ENCODE measurements around the gene C16orf90.

Gene C16orf90

GRCh38 chr16:3498988-3499387 is 3.7 kb upstream of the C16orf90 start:
- no peak for TF ChIP-seq POLR2A (IDR thresholded peaks at IDR 0.05; ENCODE audit: low read depth, low read length)
- DNase-seq (ENCODE audit: insufficient read length, low spot score) (no peak), FAIRE-seq (no peak)

DNA sequence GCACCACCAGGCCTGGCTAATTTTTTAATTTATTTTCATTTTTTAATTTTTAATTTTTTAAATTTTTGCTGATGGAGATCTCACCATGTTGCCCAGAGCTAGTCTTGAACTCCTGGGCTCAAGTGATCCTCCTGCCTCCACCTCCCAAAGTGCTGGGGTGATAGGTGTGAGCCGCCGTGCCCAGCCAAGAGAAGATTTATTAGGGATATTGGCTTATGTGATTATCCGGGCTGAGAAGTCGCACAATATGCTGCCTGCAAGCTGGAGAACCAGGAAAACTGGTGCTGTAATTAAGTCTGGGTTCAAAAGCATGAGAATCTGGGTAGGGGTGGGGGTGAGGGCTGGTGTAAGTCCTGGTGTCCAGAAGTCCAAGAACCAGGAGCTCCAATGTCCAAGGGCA is 2.5 kb upstream of the C16orf90 start:
- FAIRE-seq (no peak), DNase-seq (ENCODE audit: insufficient read length, low spot score) (no peak)
- no peak for TF ChIP-seq POLR2A (IDR thresholded peaks at IDR 0.05; ENCODE audit: low read depth, low read length)

DNA sequence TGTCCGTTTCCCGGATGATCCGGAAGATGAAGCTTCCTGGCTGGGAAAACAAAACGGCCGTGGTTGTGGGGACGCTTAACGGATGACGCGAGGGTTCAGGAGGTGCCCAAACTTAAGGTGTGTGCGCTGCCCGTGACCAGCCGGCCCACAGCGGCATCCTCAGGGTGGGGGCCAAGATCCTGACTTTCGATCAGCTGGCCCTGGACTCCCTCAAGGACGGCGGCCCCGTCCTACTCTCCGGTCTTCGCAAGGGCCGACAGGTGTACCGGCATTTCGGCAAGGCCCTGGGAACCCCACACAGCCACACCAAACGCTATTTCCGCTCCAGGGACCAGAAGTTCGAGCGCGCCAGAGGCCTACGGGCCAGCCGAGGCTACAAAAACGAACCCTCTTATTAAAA is 1.1 kb upstream of the C16orf90 start:
- FAIRE-seq (no peak), DNase-seq (ENCODE audit: insufficient read length, low spot score) (no peak)
- no peak for TF ChIP-seq POLR2A (IDR thresholded peaks at IDR 0.05; ENCODE audit: low read depth, low read length)

DNA sequence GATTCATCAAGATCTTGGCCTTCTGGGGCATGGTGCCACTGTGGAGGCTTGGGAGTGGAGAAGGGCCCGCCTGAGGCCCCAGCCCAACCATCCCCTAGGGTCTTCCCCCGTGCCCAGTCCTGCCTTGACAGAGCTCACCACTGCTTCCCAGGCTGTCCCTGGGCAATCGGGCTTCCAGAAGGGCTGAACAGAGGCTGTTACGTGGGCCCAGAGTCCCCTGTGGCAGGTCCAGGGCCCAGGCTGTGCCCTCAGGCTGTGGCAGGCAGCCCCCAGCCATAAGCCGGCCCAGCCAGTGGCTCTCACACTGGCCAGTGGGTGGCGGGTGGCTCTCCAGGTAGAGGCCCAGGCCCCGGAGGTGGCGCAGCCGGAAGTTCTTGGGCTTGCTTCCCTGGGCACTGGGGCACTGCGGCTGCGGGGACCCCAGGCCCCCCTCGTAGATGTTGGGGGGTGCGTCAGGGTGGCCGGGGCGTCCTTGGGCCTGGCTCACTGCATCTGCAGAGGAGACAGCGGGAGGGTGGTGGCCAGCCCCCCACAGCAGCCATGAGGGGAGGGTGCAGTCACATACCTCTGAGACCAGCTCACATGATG is 809 bp downstream of the C16orf90 start:
- FAIRE-seq (no peak), DNase-seq (ENCODE audit: insufficient read length, low spot score) (no peak)
- TF ChIP-seq POLR2A (IDR thresholded peaks at IDR 0.05; ENCODE audit: low read depth, low read length), result no peak

DNA sequence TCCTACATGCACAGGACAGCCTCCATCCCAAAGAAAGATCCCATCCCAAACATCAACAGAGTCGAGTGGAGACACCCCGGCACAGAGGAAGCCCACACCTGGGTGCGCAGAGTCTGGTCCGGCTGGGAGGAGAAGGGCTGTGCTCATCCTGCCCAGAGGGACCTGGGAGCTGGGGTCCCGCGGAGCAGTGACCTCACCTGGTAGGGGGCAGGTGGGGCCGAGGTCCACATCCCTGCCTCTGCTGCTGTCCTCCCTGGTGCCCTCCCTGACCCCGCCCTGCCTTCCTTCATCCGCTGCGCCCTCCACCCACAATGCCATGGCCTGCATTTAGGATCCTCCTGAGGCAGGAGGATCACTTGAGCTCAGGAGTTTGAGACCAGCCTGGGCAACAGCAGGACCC is 2.9 kb downstream of the C16orf90 start:
- no peak for DNase-seq (ENCODE audit: insufficient read length, low spot score)
- FAIRE-seq, result no peak

GRCh38 chr16:3490911-3491629 is 4.2 kb downstream of the C16orf90 start:
- no peak for DNase-seq (ENCODE audit: insufficient read length, low spot score)
- FAIRE-seq, result no peak
- TF ChIP-seq POLR2A (IDR thresholded peaks at IDR 0.05; ENCODE audit: low read depth, low read length), result no peak

More for the DNA sequence above, 2.9 kb downstream of the C16orf90 start:
- no peak for TF ChIP-seq POLR2A (IDR thresholded peaks at IDR 0.05; ENCODE audit: low read depth, low read length)

GRCh38 chr16:3488801-3489200 is 6.5 kb downstream of the C16orf90 start:
- DNase-seq (ENCODE audit: insufficient read length, low spot score) (no peak), FAIRE-seq (no peak)
- TF ChIP-seq POLR2A (IDR thresholded peaks at IDR 0.05; ENCODE audit: low read depth, low read length), result no peak

DNA sequence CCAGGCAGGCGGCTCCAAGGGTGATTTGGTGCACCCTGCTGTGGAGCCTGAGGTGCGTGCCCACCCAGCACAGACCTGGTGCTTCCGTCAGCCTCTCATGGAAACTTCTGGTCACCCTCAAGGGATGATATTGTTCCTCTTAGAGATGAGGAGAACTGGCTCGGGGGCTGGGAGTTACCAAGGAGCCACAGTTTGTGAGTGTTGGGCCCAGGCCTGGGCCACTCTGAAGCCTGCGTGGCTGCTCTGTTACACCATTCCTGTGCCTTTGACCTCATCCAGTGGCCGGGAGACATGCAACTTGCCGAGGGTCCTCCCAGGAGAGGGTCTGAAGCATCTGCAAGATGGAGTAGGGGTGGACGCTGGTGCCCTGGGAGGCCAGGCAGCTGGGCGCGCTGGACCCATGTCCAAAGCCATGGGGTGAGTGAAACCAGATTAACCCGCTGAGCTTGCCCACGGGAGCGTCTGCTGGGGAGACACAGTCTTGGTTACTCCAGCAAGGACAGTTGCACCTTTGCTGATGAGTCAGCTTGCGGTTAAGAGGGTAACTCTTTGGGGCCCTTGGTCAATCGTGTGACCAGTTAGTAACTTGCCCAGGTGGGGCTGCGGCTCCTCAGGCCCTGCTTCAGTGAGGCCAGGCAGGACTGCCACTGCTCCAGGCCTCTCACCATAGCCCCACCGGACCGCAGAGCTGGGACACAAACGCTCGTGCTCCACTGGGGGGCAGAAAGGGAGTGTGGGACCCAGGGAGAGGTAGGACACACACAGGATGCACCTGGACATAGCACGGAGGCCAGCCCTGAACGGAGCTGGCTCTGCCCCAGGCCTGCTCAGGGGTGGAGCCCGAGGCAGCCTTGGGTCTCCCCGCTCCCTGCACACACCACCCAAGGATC is 7.5 kb downstream of the C16orf90 start:
- no peak for TF ChIP-seq POLR2A (IDR thresholded peaks at IDR 0.05; ENCODE audit: low read depth, low read length)
- DNase-seq (ENCODE audit: insufficient read length, low spot score), result no peak
- no peak for FAIRE-seq

GRCh38 chr16:3486506-3487215 is 8.6 kb downstream of the C16orf90 start:
- FAIRE-seq, result no peak
- no peak for TF ChIP-seq POLR2A (IDR thresholded peaks at IDR 0.05; ENCODE audit: low read depth, low read length)
- DNase-seq (ENCODE audit: insufficient read length, low spot score), result no peak

- DNase-seq (ENCODE audit: insufficient read length, low spot score) (no peak), FAIRE-seq (no peak)
- TF ChIP-seq POLR2A (IDR thresholded peaks at IDR 0.05; ENCODE audit: low read depth, low read length), result no peak
These were observed 9.3 kb downstream of the C16orf90 start for GRCh38 chr16:3485821-3486505.

DNA sequence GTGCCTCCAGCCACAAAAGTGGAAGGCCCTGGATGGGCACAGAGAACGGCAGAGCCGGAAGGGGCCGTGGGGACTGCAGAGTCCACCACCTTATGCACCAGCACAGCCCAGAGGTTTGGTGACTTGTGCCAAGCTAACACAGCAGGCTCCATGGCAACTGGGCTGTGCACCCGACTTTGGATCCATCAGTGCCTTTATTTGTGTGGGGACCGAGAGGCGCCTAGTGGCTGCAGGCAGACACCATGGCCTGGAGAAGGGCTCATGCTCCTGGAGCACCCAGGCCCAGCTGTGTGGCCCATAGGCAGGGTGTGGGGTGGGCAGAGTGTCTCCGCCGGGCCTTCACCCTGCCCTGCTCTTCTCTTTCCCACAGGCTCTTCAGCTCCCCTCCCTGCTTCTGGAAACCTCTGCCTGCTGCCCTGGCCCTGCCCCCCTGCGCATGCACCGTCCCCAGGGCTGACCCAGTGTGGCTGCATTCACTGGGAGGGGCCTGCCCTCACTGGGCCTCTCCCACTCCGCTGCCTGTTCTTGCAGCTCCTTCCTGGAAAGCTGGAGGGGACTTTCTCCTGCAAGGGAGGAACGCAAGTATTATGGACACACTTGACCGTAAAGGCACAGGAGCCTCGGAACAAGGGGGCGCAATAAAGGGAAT is 10.1 kb downstream of the C16orf90 start:
- DNase-seq (ENCODE audit: insufficient read length, low spot score) (no peak), FAIRE-seq (no peak)
- TF ChIP-seq POLR2A (IDR thresholded peaks at IDR 0.05; ENCODE audit: low read depth, low read length), result no peak

- DNase-seq (ENCODE audit: insufficient read length, low spot score), result no peak
- no peak for FAIRE-seq
- no peak for TF ChIP-seq POLR2A (IDR thresholded peaks at IDR 0.05; ENCODE audit: low read depth, low read length)
These were observed 10.8 kb downstream of the C16orf90 start for GRCh38 chr16:3484318-3485096.

Measured in H54 (cell line).